WTC11 (cell line): ENCODE data around the gene ROR2. TPM values are rescaled to one million over a fixed set of nuclear protein-coding genes. Genes with fewer than 3 reads are reported as not detected.

Experiments used
- ATAC-seq: fragments of 200-7000 bp; cut with Tn5 transposase; 2 replicates; pipeline ENCODE4 v1.10.0; 2021; ENCODE audit warnings: mild to moderate bottlenecking, moderate library complexity
- CTCF ChIA-PET: fragments of 300-600 bp; sonication (Branson Sonifier 250); formaldehyde crosslinking; loops from one replicate; lab custom pipeline; 2021; ENCODE audit warnings: antibody characterized with exemption; lab: Charles Lee
- POLR2A ChIA-PET: fragments of 350-600 bp; sonication (Branson Sonifier 250); formaldehyde crosslinking; loops from one replicate; lab custom pipeline; 2021; ENCODE audit warnings: antibody characterized with exemption; lab: Charles Lee
- DNase-seq: peaks from one replicate; pipeline ENCODE4 v3.0.0; 2021; ENCODE audit warnings: low spot score
- H3K27ac Mint-ChIP-seq: 2 replicates; pipeline ENCODE4 v1.8.0; 2021; ENCODE audit warnings: mixed read lengths
- H3K27me3 Mint-ChIP-seq: 2 replicates; pipeline ENCODE4 v1.8.0; 2021; ENCODE audit warnings: low read depth, mild to moderate bottlenecking, moderate library complexity, mixed read lengths
- H3K36me3 Mint-ChIP-seq: 2 replicates; pipeline ENCODE4 v1.8.0; 2021; ENCODE audit warnings: mixed read lengths
- H3K4me1 Mint-ChIP-seq: 2 replicates; pipeline ENCODE4 v1.8.0; 2022; ENCODE audit warnings: mixed read lengths
- H3K4me3 Mint-ChIP-seq: 2 replicates; pipeline ENCODE4 v1.8.0; 2021; ENCODE audit warnings: mild to moderate bottlenecking, moderate library complexity, mixed read lengths
- H3K9me3 Mint-ChIP-seq: 2 replicates; pipeline ENCODE4 v1.8.0; 2021; ENCODE audit warnings: mixed read lengths
- ATF1 ChIP-seq: sonication (generic); formaldehyde crosslinking; IDR thresholded peaks from 2 replicates; pipeline ENCODE4 v1.8.1; 2023; ENCODE audit warnings: mild to moderate bottlenecking, moderate library complexity, missing genetic modification reagents
- ATF2 ChIP-seq: sonication (generic); formaldehyde crosslinking; IDR thresholded peaks from 2 replicates; pipeline ENCODE4 v1.8.1; 2022; ENCODE audit warnings: low read depth, missing genetic modification reagents, borderline replicate concordance
- CBFB ChIP-seq: sonication (generic); formaldehyde crosslinking; IDR thresholded peaks from 2 replicates; pipeline ENCODE4 v1.8.1; 2022; ENCODE audit warnings: mild to moderate bottlenecking, low read depth, missing genetic modification reagents
- CTCF ChIP-seq: fragments of 200-600 bp; IDR thresholded peaks from 2 replicates; pipeline ENCODE4 v1.8.0; 2022; ENCODE audit warnings: antibody characterized with exemption
- ELF4 ChIP-seq: sonication (generic); formaldehyde crosslinking; IDR thresholded peaks from 2 replicates; pipeline ENCODE4 v1.8.1; 2022; ENCODE audit warnings: low read depth, mild to moderate bottlenecking, moderate library complexity, missing genetic modification reagents
- ETV6 ChIP-seq: sonication (generic); formaldehyde crosslinking; IDR thresholded peaks from 2 replicates; pipeline ENCODE4 v1.8.1; 2022; ENCODE audit warnings: mild to moderate bottlenecking, missing genetic modification reagents
- MXD4 ChIP-seq: fragments of 250-450 bp; sonication (Bioruptor Pico); IDR thresholded peaks from 2 replicates; pipeline ENCODE4 v1.8.0; 2021; ENCODE audit warnings: mild to moderate bottlenecking, moderate library complexity, borderline replicate concordance
- NFE2L1 ChIP-seq: sonication (generic); formaldehyde crosslinking; IDR thresholded peaks from 2 replicates; pipeline ENCODE4 v1.8.1; 2023; ENCODE audit warnings: missing genetic modification reagents
- NR1H2 ChIP-seq: sonication (generic); formaldehyde crosslinking; IDR thresholded peaks from 2 replicates; pipeline ENCODE4 v1.9.0; 2021; ENCODE audit warnings: mild to moderate bottlenecking, moderate library complexity, missing genetic modification reagents
- PREB ChIP-seq: sonication (generic); formaldehyde crosslinking; IDR thresholded peaks from 2 replicates; pipeline ENCODE4 v1.8.1; 2022; ENCODE audit warnings: mild to moderate bottlenecking, missing genetic modification reagents, moderate library complexity, borderline replicate concordance
- RORB ChIP-seq: fragments of 250-450 bp; sonication (Bioruptor Pico); IDR thresholded peaks from 2 replicates; pipeline ENCODE4 v1.9.0; 2021; ENCODE audit warnings: mild to moderate bottlenecking
- SMAD3 ChIP-seq: sonication (generic); formaldehyde crosslinking; IDR thresholded peaks from 2 replicates; pipeline ENCODE4 v1.8.0; 2022; ENCODE audit warnings: missing genetic modification reagents, mild to moderate bottlenecking, borderline replicate concordance
- STAT6 ChIP-seq: sonication (generic); formaldehyde crosslinking; conservative IDR thresholded peaks from 2 replicates; pipeline ENCODE4 v1.8.1; 2023; ENCODE audit warnings: mild to moderate bottlenecking, low read depth, missing genetic modification reagents, moderate library complexity
- TEAD4 ChIP-seq: sonication (generic); formaldehyde crosslinking; IDR thresholded peaks from 2 replicates; pipeline ENCODE4 v1.8.0; 2022; ENCODE audit warnings: mild to moderate bottlenecking, missing genetic modification reagents
- ZBTB43 ChIP-seq: sonication (generic); formaldehyde crosslinking; IDR thresholded peaks from 2 replicates; pipeline ENCODE4 v1.8.1; 2023; ENCODE audit warnings: mild to moderate bottlenecking, missing genetic modification reagents
- ZNF121 ChIP-seq: sonication (generic); formaldehyde crosslinking; IDR thresholded peaks from 2 replicates; pipeline ENCODE4 v1.8.0; 2023; ENCODE audit warnings: missing genetic modification reagents
- ZNF138 ChIP-seq: sonication (generic); formaldehyde crosslinking; conservative IDR thresholded peaks from 2 replicates; pipeline ENCODE4 v1.8.1; 2022; ENCODE audit warnings: mild to moderate bottlenecking, moderate library complexity, missing genetic modification reagents
- ZNF263 ChIP-seq: sonication (generic); formaldehyde crosslinking; IDR thresholded peaks from 2 replicates; pipeline ENCODE4 v1.8.1; 2022; ENCODE audit warnings: low read depth, mild to moderate bottlenecking, moderate library complexity, missing genetic modification reagents
- ZNF512 ChIP-seq: sonication (generic); formaldehyde crosslinking; IDR thresholded peaks from 2 replicates; pipeline ENCODE4 v1.8.1; 2022; ENCODE audit warnings: missing genetic modification reagents, borderline replicate concordance
- total RNA-seq: library from RNA; stranded (reverse); gene quantifications from 3 replicates; pipeline ENCODE4 v1.2.3, GENCODE V29; 2021

The ROR2 gene
- total RNA-seq, 1 experiment from 2014 or later: 19.8 TPM

- H3K4me3 Mint-ChIP-seq: no peak overlapping the region
- peaks cover 6% of the 10 kb centered on the region for H3K4me1 Mint-ChIP-seq
- CTCF ChIA-PET: interaction anchor here (1.1 to 1.7 kb wide), 4 partner anchors 20 to 222 kb away, joined by 3 to 15 read pairs (median 4); partner anchors contain the start of gene ROR2
- DNase-seq (no peak), ATAC-seq (no peak)
- POLR2A ChIA-PET: no interaction called here
- H3K27me3 Mint-ChIP-seq: no peaks in the 10 kb centered on the region
- peaks cover 9% of the 10 kb centered on the region for H3K36me3 Mint-ChIP-seq
- TF ChIP-seq ZNF512 (CRISPR knock-in tag) (no peak), CBFB (CRISPR knock-in tag) (no peak), PREB (CRISPR knock-in tag) (no peak), ELF4 (CRISPR knock-in tag) (no peak), MXD4 (CRISPR knock-in tag) (no peak), ZBTB43 (no peak), ZNF138 (CRISPR knock-in tag) (no peak), ZNF121 (CRISPR knock-in tag) (no peak), ZNF263 (no peak), RORB (no peak), NFE2L1 (CRISPR knock-in tag) (no peak), TEAD4 (CRISPR knock-in tag) (no peak), ETV6 (CRISPR knock-in tag) (no peak), ATF1 (CRISPR knock-in tag) (no peak), STAT6 (CRISPR knock-in tag) (no peak), ATF2 (CRISPR knock-in tag) (no peak), NR1H2 (CRISPR knock-in tag) (no peak)
- H3K27ac Mint-ChIP-seq: no peak overlapping the region
- H3K9me3 Mint-ChIP-seq: no peaks in the 10 kb centered on the region
Observed at GRCh38 chr9:91727972-91728371, 222.1 kb downstream of the ROR2 start.

GRCh38 chr9:91727316-91727861 lies 222.6 kb downstream of the ROR2 start:
- peaks cover 9% of the 10 kb centered on the region for H3K36me3 Mint-ChIP-seq
- peaks cover 6% of the 10 kb centered on the region for H3K4me1 Mint-ChIP-seq
- DNase-seq: peak; percentile 51
- TF ChIP-seq SMAD3 (no peak), CTCF (peak; percentile 58; the same call in 1 of the 2 replicates)
- POLR2A ChIA-PET: interaction anchor here (0.7 kb wide), 1 partner anchor 194 kb away, joined by 3 read pairs; no protein-coding TSS in a partner anchor
- H3K9me3 Mint-ChIP-seq: no peaks in the 10 kb centered on the region
- ATAC-seq: peak; percentile 100
- CTCF ChIA-PET: interaction anchor here (0.6 to 1.7 kb wide), 32 partner anchors 9 to 828 kb away, joined by 3 to 16 read pairs (median 3); partner anchors contain the start of gene ROR2
- H3K4me3 Mint-ChIP-seq: no peak overlapping the region
- H3K27ac Mint-ChIP-seq: no peak overlapping the region
- H3K27me3 Mint-ChIP-seq: no peaks in the 10 kb centered on the region
